HuH-7.5 (cell line): Measurements from ENCODE around the gene CRYAA.
"Not testable (repeated sequence)": the region's sequence is repeated elsewhere in the genome, so short reads cannot be mapped to it uniquely, and the experiment has no call there.

Experiments
- DNase-seq: peaks from one replicate; pipeline ENCODE4 v3.0.0; 2011; ENCODE audit warnings: low spot score

Gene CRYAA, protein sequence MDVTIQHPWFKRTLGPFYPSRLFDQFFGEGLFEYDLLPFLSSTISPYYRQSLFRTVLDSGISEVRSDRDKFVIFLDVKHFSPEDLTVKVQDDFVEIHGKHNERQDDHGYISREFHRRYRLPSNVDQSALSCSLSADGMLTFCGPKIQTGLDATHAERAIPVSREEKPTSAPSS

GRCh38 chr21:43168708-43169107, at the start of gene CRYAA:
Gene CRYAA (plus strand): TSS chr21:43169008. CDS start chr21:43169100, 92 bp downstream.
- DNase-seq = not testable (repeated sequence)

DNA sequence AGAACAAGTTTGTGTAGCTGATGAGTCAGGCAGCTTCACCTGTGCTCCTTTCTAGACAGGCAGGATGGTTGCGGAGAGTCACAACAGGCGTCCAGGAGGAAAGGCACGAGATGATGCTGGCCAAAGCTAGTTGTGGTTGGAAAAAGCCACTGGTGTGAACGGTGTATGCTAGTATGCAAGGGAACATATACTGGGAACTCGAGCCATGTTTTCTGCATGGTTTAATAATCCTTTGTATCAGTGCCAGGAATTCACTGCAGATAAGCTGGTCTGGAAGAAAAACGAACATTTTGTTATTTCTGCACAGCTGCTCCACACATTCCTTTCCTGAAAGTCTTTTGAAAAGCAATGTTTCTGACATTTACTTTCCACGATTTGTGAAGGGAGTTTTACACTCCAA, 38.7 kb upstream of the CRYAA start:
- not testable (repeated sequence) for DNase-seq

DNA sequence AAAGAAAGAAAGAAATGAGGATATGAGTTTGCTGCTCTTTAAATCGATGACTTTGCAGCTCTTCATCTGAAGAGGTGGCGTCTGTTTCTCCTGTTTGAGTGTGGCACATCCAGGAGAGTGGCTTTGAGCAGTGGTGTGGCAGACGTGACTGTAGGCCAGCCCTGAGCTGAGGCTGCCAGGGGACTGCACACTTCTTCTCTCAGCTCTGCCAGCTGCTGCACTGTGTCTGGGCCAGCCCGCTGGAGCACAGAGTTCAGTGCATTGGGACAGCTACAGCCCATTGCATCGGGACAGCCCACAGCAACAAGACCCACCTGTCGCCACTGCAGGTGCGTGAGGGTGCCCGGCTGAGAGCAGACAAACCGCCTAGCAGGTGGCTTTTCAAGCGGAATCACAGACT, 34.3 kb upstream of the CRYAA start:
- not testable (repeated sequence) for DNase-seq

- not testable (repeated sequence) for DNase-seq
Measured at GRCh38 chr21:43138944-43139343, 29.9 kb upstream of the CRYAA start.

DNA sequence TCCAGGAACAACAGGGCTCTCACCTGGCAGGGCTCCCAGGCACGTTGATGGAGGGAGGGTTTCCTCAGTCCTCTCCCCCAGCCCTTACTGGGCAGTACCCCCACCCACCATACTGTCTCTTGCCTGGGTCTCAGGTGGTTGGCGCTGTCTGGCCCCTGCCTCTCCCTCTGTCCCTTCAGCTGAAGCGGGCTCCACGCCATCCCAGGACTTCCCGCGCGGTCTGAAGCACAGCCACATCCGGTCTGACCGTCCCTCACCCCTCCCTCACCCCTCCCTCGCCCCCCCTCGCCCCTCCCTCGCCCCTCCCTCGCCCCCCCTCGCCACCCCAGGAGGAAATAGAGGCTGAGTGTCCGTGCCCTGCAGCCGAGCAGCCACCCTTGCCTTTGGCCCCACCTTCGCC, 27.4 kb upstream of the CRYAA start:
- not testable (repeated sequence) for DNase-seq

GRCh38 chr21:43146637-43147036, 22.2 kb upstream of the CRYAA start:
- DNase-seq = not testable (repeated sequence)

GRCh38 chr21:43147999-43148398, 20.8 kb upstream of the CRYAA start:
- not testable (repeated sequence) for DNase-seq

- DNase-seq = not testable (repeated sequence)
Measured at GRCh38 chr21:43149344-43149743, 19.5 kb upstream of the CRYAA start.

DNA sequence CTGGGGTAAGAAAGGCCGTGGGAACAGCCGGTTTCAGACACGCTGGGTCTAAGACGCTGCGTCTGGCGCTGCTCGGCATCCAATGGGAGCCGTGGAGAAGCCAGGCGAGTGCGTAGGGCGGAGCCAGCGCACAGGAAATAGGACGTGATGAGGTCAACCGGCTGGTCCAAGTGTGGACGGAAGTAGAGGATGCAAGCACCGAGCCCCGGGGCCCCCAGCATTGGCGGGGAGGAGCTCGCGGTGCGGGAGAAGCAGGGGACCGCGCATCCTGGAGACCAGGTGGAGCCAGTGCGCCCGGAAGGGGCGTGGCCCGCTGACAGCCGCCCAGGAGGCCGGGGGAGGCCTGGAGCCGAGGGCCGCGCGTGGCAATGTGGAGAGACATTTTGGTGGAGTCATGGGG, 15.2 kb upstream of the CRYAA start:
- not testable (repeated sequence) for DNase-seq

GRCh38 chr21:43159279-43160175, 9.3 kb upstream of the CRYAA start:
- not testable (repeated sequence) for DNase-seq

- not testable (repeated sequence) for DNase-seq
Measured at GRCh38 chr21:43161826-43162707, 6.7 kb upstream of the CRYAA start.

DNA sequence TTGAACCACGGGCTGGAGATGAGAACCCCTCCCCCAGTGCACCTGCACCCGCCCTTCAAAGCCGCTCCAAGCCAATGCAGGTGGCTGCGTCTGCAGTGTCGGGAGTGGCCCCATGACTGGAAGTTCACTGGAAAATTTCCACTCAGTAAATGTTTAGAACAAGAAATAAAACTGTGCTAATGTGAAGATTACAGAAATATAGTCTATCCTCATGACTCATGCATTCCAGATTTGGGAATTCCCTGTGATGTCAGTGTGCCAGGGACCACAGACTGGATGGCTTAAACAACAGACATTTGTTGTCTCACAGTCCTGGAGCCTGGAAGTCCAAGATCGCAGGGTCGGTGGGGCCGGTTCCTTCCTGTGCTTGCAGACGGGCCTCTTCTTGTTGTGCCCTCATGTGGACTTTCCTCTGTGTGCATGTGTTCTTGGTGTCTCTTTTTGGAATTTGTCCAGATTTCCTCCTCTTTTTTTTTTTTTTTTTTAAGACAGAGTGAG, 6.1 kb upstream of the CRYAA start:
- not testable (repeated sequence) for DNase-seq

DNA sequence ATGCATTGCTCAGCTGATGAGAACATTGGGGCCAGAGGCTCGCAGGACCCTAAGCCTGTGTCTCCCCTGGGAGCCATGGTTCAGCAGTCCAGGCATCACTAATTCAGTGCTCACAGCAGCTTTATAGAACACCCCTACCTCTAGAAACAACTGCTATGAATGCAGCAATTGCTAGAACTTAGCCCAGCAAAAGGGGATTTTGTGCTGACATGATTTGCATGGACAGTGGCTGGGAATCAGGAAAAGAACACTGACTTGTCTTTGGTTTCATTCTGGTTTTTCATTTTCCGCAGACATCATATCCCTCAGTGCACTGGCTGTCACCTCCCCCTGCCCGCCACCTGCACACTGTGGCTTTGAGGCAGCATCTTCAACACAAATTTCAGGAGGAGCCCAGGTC, 4.0 kb upstream of the CRYAA start:
- not testable (repeated sequence) for DNase-seq

GRCh38 chr21:43165734-43166133, 3.1 kb upstream of the CRYAA start:
- DNase-seq = not testable (repeated sequence)

GRCh38 chr21:43169230-43169886, 550 bp downstream of the CRYAA start:
- DNase-seq = not testable (repeated sequence)

GRCh38 chr21:43169891-43170290, 1.1 kb downstream of the CRYAA start:
- not testable (repeated sequence) for DNase-seq

- DNase-seq = not testable (repeated sequence)
Measured at GRCh38 chr21:43172812-43173211, 4.0 kb downstream of the CRYAA start.

DNA sequence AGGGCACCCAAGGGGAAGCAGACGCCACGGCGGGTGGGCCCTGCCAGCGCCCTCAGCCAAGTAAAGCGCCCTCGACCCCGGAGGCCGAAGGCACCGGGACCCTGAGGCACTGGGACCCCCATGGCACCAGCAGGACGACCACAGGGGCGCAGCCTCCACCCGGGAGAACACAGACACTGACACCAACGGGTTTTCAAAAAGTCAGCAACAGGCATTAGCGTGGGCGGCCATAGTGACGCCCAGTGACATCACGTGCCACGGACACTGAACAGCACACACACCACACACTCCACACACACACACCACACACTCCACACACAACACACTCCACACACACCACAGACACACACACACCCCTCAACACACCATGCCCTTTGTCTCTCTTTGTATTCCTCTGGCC, 4.6 kb downstream of the CRYAA start:
- DNase-seq = not testable (repeated sequence)

DNA sequence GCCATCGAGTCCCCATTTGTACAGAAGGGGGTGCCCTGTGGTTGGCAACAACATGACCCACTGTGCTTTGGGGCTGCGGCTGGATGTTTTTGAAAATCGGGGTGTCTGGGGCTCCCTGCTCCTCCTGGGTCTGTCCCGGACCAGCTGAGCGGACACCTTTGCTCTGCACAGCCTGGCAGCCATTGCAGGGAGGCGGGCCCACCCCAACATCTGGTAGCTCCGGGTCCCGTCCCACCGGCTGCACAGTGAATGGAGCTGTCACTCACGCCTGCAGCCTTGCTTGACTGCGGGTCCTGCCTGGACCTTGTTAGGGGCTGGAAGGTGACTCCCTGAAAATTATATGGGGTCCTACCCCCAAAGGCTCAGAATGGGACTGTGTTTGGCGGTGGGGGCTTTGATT, 5.1 kb downstream of the CRYAA start:
- DNase-seq = not testable (repeated sequence)

GRCh38 chr21:43174998-43175397, 6.2 kb downstream of the CRYAA start:
- DNase-seq = not testable (repeated sequence)

GRCh38 chr21:43176621-43177020, 7.8 kb downstream of the CRYAA start:
- DNase-seq = not testable (repeated sequence)
